Measurements from ENCODE around the gene ZCCHC7. TPM values are rescaled to one million over a fixed set of nuclear protein-coding genes. Genes with fewer than 3 reads are reported as not detected.
"Not testable (repeated sequence)": the region's sequence is repeated elsewhere in the genome, so short reads cannot be mapped to it uniquely, and the experiment has no call there.

Gene ZCCHC7
- total RNA-seq, 1 donor: 32.6 TPM

- no peak for DNase-seq (ENCODE audit: insufficient read length, low spot score, missing footprints)
- Histone ChIP-seq H3K79me2 (ENCODE audit: insufficient read depth, low read length) (no peaks in the 10 kb centered on the region), H3K27me3 (ENCODE audit: insufficient read depth, low read length) (no peaks in the 10 kb centered on the region), H3K36me3 (ENCODE audit: insufficient read depth, low read length) (no peaks in the 10 kb centered on the region), H3K4me3 (ENCODE audit: insufficient read depth, low read length) (no peak overlapping the region), H3K27ac (ENCODE audit: low read depth, low read length) (no peak overlapping the region), H4K20me1 (ENCODE audit: insufficient read depth, low read length) (no peaks in the 10 kb centered on the region), H3K4me1 (ENCODE audit: insufficient read depth, low read length) (peaks cover 3% of the 10 kb centered on the region), H3K4me2 (ENCODE audit: insufficient read depth, low read length) (no peak overlapping the region), H2AFZ (ENCODE audit: low read length) (no peak overlapping the region), H3K9me3 (ENCODE audit: low read depth, low read length) (no peaks in the 10 kb centered on the region)
- no peak for TF ChIP-seq CTCF (IDR thresholded peaks at IDR 0.05; ENCODE audit: extremely low read depth, low read depth, low read length)
These were observed 12.7 kb upstream of the ZCCHC7 start for GRCh38 chr9:37107701-37108100.

- not testable (repeated sequence) for H3K79me2 ChIP-seq (ENCODE audit: insufficient read depth, low read length); H3K4me3 ChIP-seq (ENCODE audit: insufficient read depth, low read length); DNase-seq (ENCODE audit: insufficient read length, low spot score, missing footprints); H3K4me2 ChIP-seq (ENCODE audit: insufficient read depth, low read length); H3K4me1 ChIP-seq (ENCODE audit: insufficient read depth, low read length); H3K9me3 ChIP-seq (ENCODE audit: low read depth, low read length); H3K27me3 ChIP-seq (ENCODE audit: insufficient read depth, low read length); H4K20me1 ChIP-seq (ENCODE audit: insufficient read depth, low read length); H3K36me3 ChIP-seq (ENCODE audit: insufficient read depth, low read length); H2AFZ ChIP-seq (ENCODE audit: low read length); H3K27ac ChIP-seq (ENCODE audit: low read depth, low read length)
These were observed 5.9 kb upstream of the ZCCHC7 start for GRCh38 chr9:37114442-37114841.

- peaks cover 6% of the 10 kb centered on the region for H4K20me1 ChIP-seq (ENCODE audit: insufficient read depth, low read length)
- no peak for DNase-seq (ENCODE audit: insufficient read length, low spot score, missing footprints)
- no peak overlapping the region for H3K4me3 ChIP-seq (ENCODE audit: insufficient read depth, low read length)
- no peak overlapping the region for H2AFZ ChIP-seq (ENCODE audit: low read length)
- no peak overlapping the region for H3K27ac ChIP-seq (ENCODE audit: low read depth, low read length)
- TF ChIP-seq CTCF (IDR thresholded peaks at IDR 0.05; ENCODE audit: extremely low read depth, low read depth, low read length): no peak
- no peaks in the 10 kb centered on the region for H3K36me3 ChIP-seq (ENCODE audit: insufficient read depth, low read length)
- peaks cover 4% of the 10 kb centered on the region for H3K9me3 ChIP-seq (ENCODE audit: low read depth, low read length)
- H3K79me2 ChIP-seq (ENCODE audit: insufficient read depth, low read length): peaks cover 22% of the 10 kb centered on the region
- no peak overlapping the region for H3K4me2 ChIP-seq (ENCODE audit: insufficient read depth, low read length)
- no peaks in the 10 kb centered on the region for H3K27me3 ChIP-seq (ENCODE audit: insufficient read depth, low read length)
- H3K4me1 ChIP-seq (ENCODE audit: insufficient read depth, low read length): peaks cover 13% of the 10 kb centered on the region
These were observed 2.4 kb upstream of the ZCCHC7 start for GRCh38 chr9:37117956-37118355.

- no peak for DNase-seq (ENCODE audit: insufficient read length, low spot score, missing footprints)
- Histone ChIP-seq H3K4me3 (ENCODE audit: insufficient read depth, low read length) (peak overlapping the region; percentile 98), H3K4me2 (ENCODE audit: insufficient read depth, low read length) (peak overlapping the region; percentile 95), H3K27me3 (ENCODE audit: insufficient read depth, low read length) (no peaks in the 10 kb centered on the region), H3K27ac (ENCODE audit: low read depth, low read length) (peak overlapping the region; percentile 91), H3K36me3 (ENCODE audit: insufficient read depth, low read length) (no peaks in the 10 kb centered on the region), H2AFZ (ENCODE audit: low read length) (peak overlapping the region; percentile 99), H3K79me2 (ENCODE audit: insufficient read depth, low read length) (peaks cover 36% of the 10 kb centered on the region), H3K9me3 (ENCODE audit: low read depth, low read length) (peaks cover 4% of the 10 kb centered on the region), H4K20me1 (ENCODE audit: insufficient read depth, low read length) (peaks cover 11% of the 10 kb centered on the region), H3K4me1 (ENCODE audit: insufficient read depth, low read length) (peaks cover 13% of the 10 kb centered on the region)
- TF ChIP-seq CTCF (IDR thresholded peaks at IDR 0.05; ENCODE audit: extremely low read depth, low read depth, low read length): no peak
These were observed 1.0 kb upstream of the ZCCHC7 start for GRCh38 chr9:37119360-37119759.

- peaks cover 52% of the 10 kb centered on the region for H3K79me2 ChIP-seq (ENCODE audit: insufficient read depth, low read length)
These were observed 515 bp downstream of the ZCCHC7 start for GRCh38 chr9:37120843-37121335.

More at GRCh38 chr9:37120843-37121335, 515 bp downstream of the ZCCHC7 start:
- H3K4me1 ChIP-seq (ENCODE audit: insufficient read depth, low read length): peaks cover 13% of the 10 kb centered on the region
- not testable (repeated sequence) for H3K36me3 ChIP-seq (ENCODE audit: insufficient read depth, low read length); H3K27me3 ChIP-seq (ENCODE audit: insufficient read depth, low read length); DNase-seq (ENCODE audit: insufficient read length, low spot score, missing footprints); H3K9me3 ChIP-seq (ENCODE audit: low read depth, low read length)
- peak overlapping the region; percentile 99 for H2AFZ ChIP-seq (ENCODE audit: low read length)
- peak overlapping the region; percentile 91 for H3K27ac ChIP-seq (ENCODE audit: low read depth, low read length)
- H3K4me2 ChIP-seq (ENCODE audit: insufficient read depth, low read length): peak overlapping the region; percentile 95
- H4K20me1 ChIP-seq (ENCODE audit: insufficient read depth, low read length): peaks cover 25% of the 10 kb centered on the region
- peak overlapping the region; percentile 98 for H3K4me3 ChIP-seq (ENCODE audit: insufficient read depth, low read length)
